CD4-positive, alpha-beta T cell treated with Interleukin-1 beta for 1 hour (primary cell): ENCODE results near the gene C1D.
"Not testable (repeated sequence)": the region's sequence is repeated elsewhere in the genome, so short reads cannot be mapped to it uniquely, and the experiment has no call there.

Source experiments
- DNase-seq, 2 donors: peaks; one replicate each; pipeline ENCODE4 v3.0.0-alpha.2; 2020 to 2022

C1D gene

GRCh38 chr2:67997903-67998302 lies 64.9 kb downstream of the C1D start:
- DNase-seq: no peak

DNA sequence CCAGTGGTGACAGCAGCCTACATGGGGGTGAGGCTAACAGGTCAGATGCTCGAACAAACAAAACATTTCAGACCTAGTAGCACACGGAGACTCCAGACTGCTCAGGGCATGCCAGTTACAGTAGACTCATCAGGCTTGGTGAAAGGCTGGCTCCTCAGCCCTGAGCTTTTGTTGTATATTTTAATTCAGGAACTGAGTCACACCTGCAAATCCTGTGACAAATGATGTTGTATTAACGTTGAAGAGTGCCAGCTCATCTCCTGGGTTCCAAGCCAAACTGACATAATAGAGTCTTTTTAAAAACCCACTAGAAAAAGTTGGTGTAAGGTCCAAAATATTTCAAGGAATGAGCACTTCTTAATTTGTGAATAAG lies 65.3 kb downstream of the C1D start:
- no peak for DNase-seq

DNA sequence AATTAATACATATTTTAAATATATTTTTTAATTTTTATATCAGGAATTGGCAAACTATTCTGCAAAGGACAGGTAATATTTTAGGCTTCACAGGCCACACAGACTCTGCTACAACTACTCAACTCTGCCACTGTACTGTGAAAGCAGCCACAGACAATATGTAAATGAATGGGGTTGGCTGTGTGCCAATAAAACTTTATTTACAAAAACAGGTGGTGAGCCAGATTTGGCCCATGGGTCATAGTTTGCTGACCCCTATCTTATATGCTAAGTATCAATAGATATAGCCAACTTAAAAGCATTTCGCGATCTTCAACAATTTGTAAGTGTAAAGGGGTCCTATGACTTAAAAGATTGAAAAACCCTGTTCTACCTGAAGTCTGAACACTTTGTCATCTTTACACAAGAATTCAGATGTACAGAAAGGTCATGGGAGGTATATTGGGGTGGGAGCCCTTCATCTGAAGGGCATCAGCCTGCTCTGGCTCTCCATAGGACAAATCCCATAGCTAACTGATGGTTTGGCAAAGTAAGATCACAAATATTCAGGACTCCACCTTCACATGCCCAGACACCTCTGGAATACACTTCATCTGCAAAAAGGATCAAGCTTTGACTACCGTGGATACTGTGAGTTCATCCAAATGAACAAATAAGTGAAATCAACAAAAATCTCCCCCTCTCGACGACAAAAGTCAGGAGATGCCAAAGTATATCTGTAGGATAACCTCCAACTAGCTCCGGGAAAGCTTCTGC lies 65.9 kb downstream of the C1D start:
- no peak for DNase-seq

- DNase-seq: no peak
These were observed 68.1 kb downstream of the C1D start for GRCh38 chr2:67994716-67995115.

DNA sequence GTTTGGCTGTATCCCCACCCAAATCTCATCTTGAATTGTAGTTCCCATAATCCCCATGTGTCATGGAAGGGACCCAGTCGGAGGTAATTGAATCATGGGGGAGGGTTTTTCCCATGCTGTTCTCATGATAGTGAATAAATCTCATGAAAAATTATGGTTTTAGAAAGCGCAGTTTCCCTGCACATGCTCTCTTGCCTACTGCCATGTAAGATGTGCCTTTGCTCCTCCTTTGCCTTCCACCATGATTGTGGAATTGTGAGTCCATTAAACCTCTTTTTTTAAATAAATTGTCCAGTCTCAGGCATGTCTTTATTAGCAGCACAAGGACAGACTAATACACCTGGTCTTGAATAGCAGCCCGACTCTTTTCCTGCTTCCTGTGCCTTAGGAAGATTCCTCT lies 68.7 kb downstream of the C1D start:
- DNase-seq: not testable (repeated sequence)

- DNase-seq: no peak
These were observed 69.5 kb downstream of the C1D start for GRCh38 chr2:67993329-67993728.

GRCh38 chr2:67991456-67991855 lies 71.3 kb downstream of the C1D start:
- no peak for DNase-seq
